AG08395 (cell line): ENCODE measurements around the gene SLC66A1.

ENCODE experiments used
- DNase-seq: peaks from one replicate; pipeline ENCODE4 v3.0.0; 2012; ENCODE audit warnings: mixed read lengths, low spot score

Gene SLC66A1

DNA sequence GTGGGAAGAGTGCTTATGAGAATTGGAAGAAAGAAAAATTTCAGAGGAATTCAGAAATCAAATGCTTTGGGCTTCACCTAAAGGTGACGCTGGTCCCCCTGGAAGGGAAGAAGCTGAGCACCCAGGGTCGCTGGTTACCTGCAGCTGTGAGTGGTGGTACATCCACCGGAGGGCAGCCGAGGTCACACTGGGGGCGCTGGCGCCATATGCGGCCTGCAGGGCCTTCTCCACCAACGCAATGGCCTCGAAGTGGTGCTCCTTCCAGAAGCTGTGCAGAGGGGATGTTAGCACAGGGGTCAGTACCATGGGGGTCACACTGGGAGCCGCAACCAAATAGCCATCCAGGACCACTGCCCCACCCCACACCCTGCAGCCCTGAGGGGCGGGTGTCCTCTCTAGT is 6.2 kb upstream of the SLC66A1 start:
- DNase-seq = no peak

DNA sequence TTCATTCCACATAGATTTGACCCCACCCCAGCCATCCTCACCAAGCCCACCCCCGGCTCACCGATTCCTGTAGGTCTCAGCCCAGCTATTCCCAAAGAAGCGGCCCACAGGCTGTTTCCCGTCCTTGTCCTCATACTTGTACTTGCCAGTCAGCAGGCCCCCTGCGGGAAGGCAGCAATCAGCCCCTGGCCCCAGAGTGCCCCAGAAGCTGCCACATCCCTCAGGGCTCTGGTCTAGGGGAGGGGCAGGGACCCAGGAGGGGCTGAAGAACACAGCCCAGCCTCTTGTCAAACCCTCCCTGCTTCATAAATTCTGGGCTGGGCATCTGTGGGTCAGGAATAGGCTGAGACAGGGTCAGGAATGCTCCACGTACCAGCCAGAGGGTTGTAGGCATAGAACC is 5.2 kb upstream of the SLC66A1 start:
- DNase-seq = no peak

DNA sequence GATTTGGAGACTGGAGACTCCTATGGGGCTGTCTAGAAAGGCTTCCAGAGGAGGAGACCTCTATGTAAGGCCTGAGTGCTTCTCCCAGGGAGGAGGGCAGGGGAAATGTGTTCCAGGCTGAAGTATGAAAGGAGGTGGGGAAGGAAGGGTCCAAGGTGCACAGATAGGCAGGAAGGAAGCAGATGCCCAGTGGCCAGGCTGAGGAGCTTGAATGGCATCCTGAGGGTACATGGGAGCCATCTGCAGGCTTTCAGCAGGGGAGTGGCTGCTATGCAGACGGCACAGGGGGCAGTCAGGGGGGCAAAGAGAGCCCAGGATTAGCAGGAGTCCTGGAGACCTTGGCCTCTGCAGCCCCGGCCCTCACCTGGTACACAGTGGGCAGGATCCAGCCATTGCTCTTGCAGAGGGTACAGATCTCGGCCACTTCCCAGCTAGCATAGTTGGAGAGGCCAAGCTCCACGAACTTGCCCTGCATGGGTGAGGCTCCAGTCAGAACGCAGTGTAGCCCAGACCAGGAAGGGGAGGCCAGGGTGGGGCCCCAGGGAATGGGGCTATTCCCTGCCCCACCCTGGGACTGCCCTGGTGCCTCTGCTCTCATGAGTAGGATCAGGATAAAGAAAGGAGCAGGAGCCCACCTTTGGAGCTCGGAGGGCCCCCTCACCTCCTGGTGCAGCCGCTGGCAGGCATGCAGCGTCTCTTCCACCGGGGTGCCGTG is 4.2 kb upstream of the SLC66A1 start:
- DNase-seq = no peak

DNA sequence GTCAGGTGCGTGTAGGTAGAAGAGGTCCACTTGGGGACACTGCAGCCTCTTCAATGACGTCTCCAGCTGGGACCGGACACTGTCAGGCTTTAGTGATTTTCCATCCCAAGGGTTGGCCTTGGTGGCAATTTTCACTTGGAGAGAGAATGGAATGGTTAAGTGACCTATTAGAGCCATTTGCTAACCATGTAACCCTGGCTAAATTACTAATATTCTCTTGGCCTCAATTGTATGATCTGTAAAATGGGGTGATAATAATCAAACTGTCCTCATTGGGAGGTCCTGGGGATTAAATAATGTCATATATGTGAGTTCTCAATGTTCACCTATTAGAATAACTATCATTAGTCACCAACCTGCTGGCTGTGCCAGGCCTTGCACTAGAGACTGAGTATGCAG is 3.6 kb upstream of the SLC66A1 start:
- no peak for DNase-seq

DNA sequence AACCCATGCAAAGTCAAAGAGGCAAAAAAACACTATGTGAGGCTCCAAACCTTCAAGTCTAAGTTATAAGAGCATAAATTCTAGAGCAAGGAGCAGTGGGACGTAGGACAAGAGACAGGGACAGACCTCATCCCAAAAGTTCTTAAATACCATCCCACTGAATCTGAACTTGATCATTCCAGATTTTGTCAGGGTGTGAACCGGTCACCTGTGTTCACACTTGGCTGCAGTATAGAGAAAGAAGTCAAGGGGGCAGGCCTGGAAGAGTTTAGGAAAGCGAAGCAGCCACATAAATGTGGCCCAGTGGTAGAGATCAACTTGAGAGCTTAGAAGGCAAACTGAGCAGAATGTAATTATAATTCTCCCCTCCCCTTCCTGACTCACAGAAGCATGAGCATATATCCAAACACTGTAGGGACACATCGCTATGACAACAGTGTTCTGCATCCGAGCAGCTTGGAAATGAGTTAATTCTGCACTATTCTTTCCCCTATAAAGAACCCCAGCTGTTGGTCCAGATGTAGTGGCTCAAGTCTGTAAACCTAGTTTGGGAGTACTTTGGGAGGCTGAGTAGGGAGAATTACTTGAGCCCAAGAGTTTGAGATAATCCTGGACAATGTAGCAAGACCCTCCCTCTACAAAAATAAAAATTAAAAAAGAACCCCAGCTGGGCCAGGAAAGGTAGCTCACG is 2.9 kb upstream of the SLC66A1 start:
- peak; percentile 82 for DNase-seq

DNA sequence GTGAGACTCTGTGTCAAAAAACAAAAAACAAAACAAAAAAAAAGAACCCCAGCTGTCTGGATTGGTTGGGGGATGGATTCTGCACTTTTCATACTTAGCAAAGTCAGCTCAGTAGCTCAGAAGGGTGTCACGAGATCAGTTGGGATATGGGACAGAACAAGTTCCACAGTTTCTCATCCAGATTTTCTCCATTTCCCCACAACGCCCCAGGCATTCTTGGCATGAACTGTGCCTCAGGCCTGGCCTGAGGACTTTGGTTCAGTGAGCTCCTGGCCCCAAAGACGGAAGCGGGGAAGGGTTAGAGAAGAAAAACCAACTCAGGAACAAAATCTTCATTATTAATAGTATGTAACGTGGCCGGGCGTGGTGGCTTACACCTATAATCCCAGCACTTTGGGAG is 2.1 kb upstream of the SLC66A1 start:
- peak; percentile 41 for DNase-seq

DNA sequence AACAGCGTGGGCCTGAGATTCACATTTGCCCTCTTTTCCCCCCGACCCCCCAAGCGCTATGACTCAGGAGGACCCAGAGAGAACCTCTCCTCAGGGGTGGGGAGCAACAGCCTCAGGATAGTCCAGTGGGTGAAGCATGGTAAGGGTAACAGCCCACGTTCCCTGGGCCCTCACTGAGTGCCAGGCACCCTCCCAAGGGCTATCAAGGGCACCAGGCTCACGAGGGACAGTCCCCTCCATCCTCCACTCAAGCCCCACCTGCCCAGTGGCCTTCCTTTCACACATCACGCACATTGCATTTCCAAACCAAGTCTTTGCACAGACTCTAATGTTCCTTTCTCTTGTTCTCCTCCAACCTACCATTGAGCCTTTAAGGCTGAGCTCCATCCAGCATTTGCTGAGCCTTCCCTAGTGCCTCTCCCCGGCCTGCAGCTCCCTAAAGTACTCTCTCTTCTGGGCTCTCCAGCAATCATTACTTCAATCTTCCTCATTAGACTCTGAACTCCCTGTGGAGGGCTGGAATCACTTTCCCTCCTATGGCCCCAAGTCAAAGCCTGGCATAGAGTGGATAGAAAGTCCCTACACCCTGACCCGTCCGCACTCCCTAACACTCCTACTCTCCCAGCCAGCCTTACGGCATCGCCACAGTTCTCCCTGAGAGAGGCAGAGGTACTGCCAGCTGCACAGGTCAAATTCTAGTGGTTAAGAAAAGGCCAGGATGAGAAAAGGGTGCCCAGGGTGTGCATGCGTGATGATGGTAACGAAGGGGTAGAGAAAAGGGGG is 1.2 kb upstream of the SLC66A1 start:
- DNase-seq = no peak

DNA sequence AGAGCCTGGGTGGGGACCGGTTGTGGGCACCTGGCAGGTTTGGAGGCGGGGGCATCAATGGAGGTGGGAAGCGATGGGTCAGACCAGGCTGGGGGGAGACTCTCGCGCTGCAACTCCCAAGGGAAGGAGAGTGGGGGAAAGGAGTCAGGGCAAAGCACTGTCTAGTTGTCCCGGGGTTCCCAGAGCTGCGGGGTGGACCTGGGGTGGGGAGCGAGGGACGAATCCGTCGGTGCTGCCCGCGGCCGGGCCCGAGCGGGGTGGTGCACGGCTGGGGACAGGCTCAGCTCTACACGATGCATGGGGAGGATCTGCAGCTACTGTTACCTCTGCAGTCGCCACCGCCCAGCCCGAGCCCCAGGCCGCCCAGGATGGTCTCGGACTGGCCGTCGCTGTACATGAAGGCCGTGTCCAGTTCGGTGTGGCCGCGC is 609 bp upstream of the SLC66A1 start:
- DNase-seq = no peak

DNA sequence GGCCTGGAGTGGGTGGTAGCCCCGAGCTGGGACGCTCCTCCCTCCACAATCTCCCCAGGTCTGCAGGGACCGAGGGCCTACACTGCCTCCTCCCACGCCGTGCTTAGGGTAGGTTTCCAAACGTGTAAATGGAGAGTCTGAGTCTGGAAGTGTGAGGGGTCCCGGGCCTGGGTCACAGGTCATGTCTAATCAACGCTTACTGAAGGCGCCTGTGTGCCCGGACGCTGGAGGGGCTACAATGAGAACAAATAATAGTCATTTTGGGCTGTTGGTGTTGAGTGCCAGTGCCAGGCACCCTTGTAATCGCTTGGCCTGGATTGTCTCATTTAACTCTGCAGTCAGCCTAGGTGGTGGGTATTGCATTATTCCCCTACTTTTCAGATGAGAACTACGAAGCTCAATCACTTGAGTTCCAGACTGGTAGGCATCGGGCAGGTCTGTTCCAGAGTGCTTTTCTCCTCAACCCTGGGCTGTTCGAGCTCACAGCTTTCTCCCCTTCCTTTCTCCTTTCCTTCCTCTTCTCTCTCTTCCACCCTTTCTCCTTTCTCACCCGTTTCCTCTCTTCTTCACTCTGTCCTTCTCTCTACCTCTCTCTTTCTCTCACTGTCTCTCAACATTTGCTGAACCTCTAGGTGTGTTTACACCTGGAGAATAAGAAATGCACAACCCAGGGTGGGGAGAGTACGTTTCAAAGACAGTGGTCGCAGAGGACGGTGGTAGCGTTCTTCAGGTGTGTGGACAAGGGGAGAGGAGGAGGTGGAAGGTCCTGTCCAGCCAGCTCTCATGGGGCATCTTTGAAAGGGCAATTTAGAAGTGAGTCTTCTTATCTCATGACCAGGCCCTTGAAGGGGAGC is 883 bp downstream of the SLC66A1 start:
- no peak for DNase-seq

DNA sequence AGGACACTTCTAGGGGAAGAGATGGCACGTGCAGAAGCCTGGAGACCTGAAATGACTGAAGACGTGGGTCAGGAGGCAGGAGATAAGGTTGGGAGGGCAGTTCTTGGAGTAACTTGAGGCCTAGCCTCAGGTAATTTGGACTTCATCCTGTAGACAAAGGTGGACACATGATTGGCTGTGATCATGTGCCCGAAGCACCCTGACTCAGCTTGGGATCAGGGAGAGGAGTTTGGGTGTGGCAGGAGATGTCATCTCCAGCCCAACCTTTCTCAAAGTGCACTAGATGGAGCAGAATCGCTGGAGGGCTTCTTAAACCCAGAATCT is 1.5 kb downstream of the SLC66A1 start:
- DNase-seq = no peak

DNA sequence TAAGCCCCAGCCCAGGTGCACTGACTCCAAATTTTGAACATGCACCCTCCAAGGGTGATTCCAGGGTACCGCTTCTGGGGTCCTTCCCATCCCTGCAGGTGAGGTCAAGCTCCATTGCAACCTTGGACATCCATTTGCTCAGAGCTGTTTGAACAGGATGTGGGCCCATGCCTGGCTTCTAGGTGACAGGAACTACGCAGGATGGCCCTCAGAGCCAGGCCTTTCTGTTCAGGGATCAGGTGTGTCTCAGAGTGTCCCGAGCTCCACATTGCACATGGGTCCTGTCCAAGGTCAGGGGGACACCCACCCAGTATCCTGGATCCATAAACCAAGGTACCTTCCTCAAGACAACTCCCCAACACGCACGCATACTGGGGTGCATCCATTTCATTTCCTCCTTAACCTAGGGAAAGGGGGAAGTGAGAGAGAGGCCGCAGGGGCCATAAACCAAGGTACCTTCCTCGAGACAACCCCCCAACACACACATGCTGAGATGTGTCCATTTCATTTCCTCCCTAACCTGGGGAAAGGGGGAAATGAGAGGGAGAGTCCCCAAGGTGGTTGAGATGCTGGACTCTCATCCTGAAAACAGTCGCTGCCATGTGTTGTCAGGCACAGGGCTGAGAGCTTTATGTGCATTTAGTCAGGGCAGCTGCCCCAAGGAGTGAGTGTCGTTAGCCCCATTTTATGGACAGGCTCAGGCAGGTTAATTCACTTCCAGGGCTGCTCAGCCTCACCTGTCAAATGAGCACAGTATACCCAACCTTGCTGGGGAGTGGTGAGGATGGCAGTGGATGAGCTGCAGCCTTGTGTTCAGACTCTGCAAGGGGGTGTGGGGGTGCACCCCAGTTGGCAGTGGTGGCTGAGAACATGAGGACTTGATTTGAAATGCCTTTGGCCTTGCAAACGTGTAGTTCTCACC is 2.1 kb downstream of the SLC66A1 start:
- DNase-seq = no peak

DNA sequence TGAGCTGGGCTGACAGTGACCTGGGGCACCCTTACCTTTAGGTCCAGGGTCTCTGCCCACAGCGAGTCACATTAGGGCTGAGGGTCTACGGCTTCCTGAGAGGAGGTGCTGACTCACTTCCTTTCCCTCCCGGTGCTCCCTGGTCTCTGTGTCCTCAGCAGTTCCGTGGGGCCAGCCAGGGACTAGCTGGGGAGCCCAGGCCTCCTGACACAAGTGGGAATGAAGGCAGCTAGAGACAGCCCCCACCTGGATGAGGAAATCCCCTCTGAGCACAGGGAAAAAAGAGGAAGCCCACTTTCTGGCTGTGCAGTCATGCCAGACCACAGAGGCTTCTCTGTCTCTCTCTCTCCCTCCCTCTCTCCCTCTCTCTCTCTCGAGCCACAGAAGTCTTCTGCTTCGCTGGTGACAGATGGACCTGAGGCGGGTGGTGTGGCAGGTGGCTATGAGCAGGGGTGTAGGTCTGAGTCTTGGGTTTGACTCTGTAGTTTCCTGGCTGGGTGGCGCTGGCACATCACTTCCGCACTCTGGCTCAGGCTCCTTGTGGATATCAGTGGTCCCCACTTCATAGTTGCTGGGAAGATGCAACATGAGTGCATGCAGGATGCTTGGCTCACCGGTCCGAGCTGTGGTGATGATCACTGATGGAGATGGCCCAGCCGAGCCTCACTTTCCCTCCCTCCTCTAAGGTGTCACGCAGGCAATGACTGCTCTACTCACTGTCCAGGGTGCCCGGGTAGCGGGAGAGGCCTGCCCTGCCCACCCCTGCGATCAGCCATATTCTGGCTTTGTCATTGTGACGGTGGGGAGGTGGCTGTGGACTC is 3.5 kb downstream of the SLC66A1 start:
- DNase-seq = peak; percentile 47

DNA sequence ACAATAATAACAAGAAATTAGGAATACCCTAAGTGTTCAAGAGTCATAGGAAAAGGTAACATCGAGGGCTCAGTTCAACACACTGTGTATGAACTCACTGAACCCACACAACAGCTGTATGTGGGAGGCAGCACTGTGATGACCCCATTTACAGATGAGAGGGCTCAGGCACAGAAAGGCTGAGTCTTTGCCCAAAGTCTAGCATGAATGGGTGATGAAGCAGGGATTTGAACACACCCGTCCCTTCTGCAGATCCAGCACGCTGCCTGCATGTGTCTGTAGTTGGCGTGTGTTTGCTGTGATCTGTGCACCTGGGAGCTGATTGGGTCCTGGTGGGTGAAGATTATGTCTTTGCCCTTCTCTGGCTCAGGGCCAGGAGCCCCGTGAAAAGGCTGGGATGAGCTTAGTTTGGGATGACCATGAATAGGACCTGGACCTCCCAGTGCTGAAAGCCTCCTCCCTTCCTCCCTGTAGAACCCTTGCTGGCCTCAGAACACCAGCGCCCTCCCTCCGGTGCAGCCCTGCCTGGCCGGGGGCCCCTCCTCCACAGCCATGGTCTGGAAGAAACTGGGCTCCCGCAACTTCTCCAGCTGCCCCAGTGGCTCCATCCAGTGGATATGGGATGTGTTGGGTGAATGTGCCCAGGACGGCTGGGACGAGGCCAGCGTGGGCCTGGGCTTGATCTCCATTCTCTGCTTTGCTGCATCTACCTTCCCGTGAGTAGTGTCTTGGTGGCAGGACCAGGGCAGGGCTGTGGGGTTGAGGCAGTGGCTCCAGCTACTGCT is 5.2 kb downstream of the SLC66A1 start:
- DNase-seq = no peak

DNA sequence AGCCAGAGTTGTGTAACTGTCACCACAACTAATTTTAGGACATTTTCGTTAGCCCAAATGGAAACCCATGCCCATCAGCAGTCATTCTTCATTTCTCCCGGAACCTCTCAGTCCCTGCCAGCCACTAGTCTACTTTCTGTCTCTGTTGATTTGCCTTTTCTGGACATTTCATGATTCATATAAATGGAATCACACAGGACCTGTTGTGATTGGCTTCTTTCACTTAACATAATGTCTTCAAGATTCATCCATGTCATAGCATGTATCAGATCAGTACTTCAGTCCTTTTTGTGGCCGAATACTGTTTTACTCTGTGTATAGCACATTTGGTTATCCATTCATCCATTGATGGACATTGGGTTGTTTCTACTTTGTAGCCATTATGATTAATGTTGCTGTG is 7.1 kb downstream of the SLC66A1 start:
- no peak for DNase-seq

DNA sequence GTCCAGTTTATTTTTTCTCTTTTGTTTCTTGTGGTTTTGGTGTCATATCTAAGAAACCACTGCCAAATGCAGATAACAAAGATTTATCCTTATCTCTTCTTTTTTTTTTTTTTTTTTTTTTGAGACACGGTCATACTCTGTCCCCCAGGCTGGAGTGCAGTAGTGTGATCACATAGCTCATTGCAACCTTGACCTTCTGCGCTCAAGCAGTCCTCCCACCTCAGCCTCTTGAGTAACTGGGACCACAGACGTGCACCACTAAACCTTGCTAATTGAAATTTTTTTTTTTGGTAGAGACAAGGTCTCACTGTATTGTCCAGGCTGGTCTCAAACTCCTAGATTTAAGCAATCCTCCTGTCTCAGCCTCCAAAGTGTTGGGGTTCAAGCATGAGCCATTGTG is 8.9 kb downstream of the SLC66A1 start:
- DNase-seq = no peak

DNA sequence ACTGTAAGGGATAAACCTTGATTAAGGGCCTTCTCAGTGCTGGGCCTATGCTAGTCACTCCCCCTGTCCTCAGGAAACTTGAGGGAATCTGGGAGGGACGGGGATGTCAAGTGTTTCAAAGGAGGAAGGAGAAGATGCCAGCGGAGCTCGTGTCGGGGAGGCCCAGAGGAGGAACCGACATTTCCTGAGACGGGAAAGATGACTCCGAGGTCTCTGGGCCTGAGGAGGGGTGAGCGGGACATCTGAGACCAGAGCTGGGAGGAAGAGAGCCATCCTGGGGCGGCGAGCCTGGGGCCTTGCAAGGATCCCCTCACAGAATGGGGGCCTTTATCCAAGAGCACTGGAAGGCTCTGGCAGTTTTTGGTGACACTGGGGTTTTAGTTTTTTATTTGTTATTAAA is 10.4 kb downstream of the SLC66A1 start:
- no peak for DNase-seq

DNA sequence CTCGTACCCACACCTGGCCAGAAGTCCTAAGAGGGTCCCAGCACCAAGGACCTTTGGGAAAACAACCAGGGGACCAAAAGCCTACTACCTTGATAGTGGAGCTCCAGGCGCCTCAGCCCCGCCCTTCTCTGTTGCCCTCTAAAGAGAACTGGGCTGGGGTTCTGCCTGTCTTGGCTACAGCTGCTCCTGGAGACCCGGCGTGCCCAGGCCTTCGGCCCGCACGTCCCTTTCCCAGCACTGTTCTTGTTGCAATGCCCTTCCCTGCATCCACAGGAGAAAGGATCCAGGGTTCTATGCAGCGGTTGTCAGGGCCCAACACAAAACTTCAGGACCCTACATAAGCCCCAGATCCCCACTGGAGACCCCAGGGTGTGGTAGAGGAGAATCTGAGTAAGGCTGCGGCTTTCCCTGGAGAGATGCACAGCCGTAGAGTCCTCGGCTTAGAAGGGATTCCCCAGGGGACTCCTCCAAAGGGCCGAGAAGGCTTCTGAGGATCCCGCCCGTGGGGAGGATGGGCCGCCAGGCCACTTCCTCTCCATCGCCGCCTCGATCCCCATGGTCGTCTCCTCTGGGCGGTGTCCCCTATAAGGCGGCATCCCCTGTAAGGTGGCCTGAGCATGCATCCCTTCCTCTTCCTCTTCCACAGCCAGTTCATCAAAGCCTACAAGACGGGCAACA is 12.0 kb downstream of the SLC66A1 start:
- no peak for DNase-seq

DNA sequence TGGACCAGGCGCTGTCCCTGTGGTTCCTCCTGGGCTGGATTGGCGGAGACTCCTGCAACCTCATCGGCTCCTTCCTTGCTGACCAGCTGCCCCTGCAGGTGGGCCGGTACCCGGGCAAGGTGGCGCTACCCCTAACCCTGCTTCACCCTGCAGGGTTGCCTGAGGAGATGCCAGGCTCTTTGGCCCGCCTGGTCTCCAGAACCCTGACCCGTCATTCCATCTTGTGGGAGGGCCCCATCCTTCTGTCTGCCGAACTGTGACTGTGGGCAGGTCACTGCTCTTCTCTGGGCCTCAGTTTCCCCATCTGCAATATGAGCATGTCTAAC is 12.5 kb downstream of the SLC66A1 start:
- no peak for DNase-seq

DNA sequence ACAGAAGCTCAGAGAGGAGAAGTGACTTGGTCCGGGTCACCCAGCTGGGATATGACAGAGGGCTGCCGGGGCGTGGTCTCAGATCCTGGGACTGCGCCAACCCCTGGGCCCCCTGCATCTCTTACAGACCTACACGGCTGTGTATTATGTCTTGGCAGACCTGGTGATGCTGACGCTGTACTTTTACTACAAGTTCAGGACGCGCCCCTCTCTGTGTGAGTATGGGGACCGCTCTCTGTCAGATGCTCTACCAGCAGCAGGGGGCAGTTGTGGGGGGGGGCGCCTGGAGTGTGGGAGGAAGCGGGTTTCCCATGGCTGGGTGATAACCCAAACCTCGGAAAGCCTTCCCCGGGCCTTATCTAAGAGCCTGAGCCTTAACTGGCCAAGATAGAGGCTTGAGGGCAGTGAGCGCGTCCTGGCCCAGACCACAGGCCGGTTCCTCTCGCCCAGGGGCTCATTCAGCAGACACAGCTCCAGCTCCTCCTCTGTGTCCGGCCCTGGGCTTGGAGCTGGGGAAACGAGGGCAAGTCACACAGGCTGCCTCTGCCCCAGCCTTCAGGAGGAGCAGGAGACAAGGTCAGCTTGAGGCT is 13.3 kb downstream of the SLC66A1 start:
- no peak for DNase-seq
